ENCODE measurements around the gene SLC6A2. TPM values are rescaled to one million over a fixed set of nuclear protein-coding genes. Genes with fewer than 3 reads are reported as not detected.

Gene SLC6A2
- total and polyA plus RNA-seq, 9 of the 15 experiments (the other 6 are each of a cell fraction or from before 2014, with no cell fraction given) = not detected

GRCh38 chr16:55647343-55647742 is 8.4 kb upstream of the SLC6A2 start:
- Histone ChIP-seq H3K4me1 (replicated peaks in 1 of 2; ENCODE audit: control insufficient read depth in 2 of 2, insufficient read depth in 2 of 2, low read length in 2 of 2) (no peaks in the 10 kb centered on the region), H3K36me3 (ENCODE audit: control insufficient read depth, insufficient read depth, low read length) (no peaks in the 10 kb centered on the region), H3K79me2 (ENCODE audit: control insufficient read depth, insufficient read depth, low read length) (no peaks in the 10 kb centered on the region), H3K4me3 (no peak overlapping the region), H3K27ac (ENCODE audit: extremely low read depth, low read depth, low read length) (no peak overlapping the region), H3K9ac (ENCODE audit: insufficient read depth in 1 of 2, low read depth in 2 of 2, low read length in 2 of 2) (no peak overlapping the region), H4K20me1 (replicated peaks; ENCODE audit: control insufficient read depth, insufficient read depth, low read length) (no peaks in the 10 kb centered on the region), H3K4me2 (ENCODE audit: insufficient read depth, low read length) (no peak overlapping the region), H3K9me1 (ENCODE audit: control insufficient read depth, insufficient read depth, low read length) (no peaks in the 10 kb centered on the region), H3K9me3 (replicated peaks; ENCODE audit: control insufficient read depth, insufficient read depth, low read depth, low read length) (no peaks in the 10 kb centered on the region), H2AFZ (ENCODE audit: low read depth, low read length) (no peak overlapping the region), H3K27me3 (ENCODE audit: control insufficient read depth in 2 of 2, insufficient read depth in 2 of 2, low read length in 2 of 2) (peaks cover 0 to 8% of the 10 kb centered on the region in 2 experiments; a peak in 2 of 5 replicates)
- no peak for ATAC-seq
- POLR2A ChIA-PET = no interaction called here
- CTCF ChIA-PET (ENCODE audit: low intra/inter-chr PET ratio) = no interaction called here
- no TSS peak for BruUV-seq (replicated peaks)
- no peak for DNase-seq (ENCODE audit: extremely low read depth in 1 of 4, low spot score in 3 of 4)
- WGBS (ENCODE audit: insufficient coverage, low coverage, missing lambda C conversion rate) = 0% methylated on average over 2 of the region's 4 CpGs
- FAIRE-seq = no peak
- intact Hi-C loops (cut with micrococcal nuclease) = loop anchor here (10.0 kb wide), 2 partner anchors 153 to 197 kb away; no protein-coding TSS in a partner anchor
- in situ Hi-C loops (cut with MboI) = no loop called here
- TF ChIP-seq CBFA2T3 (IDR thresholded peaks at IDR 0.05) (no peak), ZNF512 (tag; IDR thresholded peaks at IDR 0.05) (peak; percentile 91)

GRCh38 chr16:55647798-55648197 is 8.0 kb upstream of the SLC6A2 start:
- no peak for FAIRE-seq
- BruUV-seq (replicated peaks) = no TSS peak
- Histone ChIP-seq H3K27me3 (ENCODE audit: control insufficient read depth in 2 of 2, insufficient read depth in 2 of 2, low read length in 2 of 2) (peaks cover 0 to 8% of the 10 kb centered on the region in 2 experiments; a peak in 2 of 5 replicates), H2AFZ (ENCODE audit: low read depth, low read length) (no peak overlapping the region), H4K20me1 (replicated peaks; ENCODE audit: control insufficient read depth, insufficient read depth, low read length) (no peaks in the 10 kb centered on the region), H3K4me1 (replicated peaks in 1 of 2; ENCODE audit: control insufficient read depth in 2 of 2, insufficient read depth in 2 of 2, low read length in 2 of 2) (no peaks in the 10 kb centered on the region), H3K79me2 (ENCODE audit: control insufficient read depth, insufficient read depth, low read length) (no peaks in the 10 kb centered on the region), H3K9me1 (ENCODE audit: control insufficient read depth, insufficient read depth, low read length) (no peaks in the 10 kb centered on the region), H3K9me3 (replicated peaks; ENCODE audit: control insufficient read depth, insufficient read depth, low read depth, low read length) (no peaks in the 10 kb centered on the region), H3K36me3 (ENCODE audit: control insufficient read depth, insufficient read depth, low read length) (no peaks in the 10 kb centered on the region), H3K9ac (ENCODE audit: insufficient read depth in 1 of 2, low read depth in 2 of 2, low read length in 2 of 2) (no peak overlapping the region), H3K4me3 (no peak overlapping the region), H3K4me2 (ENCODE audit: insufficient read depth, low read length) (no peak overlapping the region), H3K27ac (ENCODE audit: extremely low read depth, low read depth, low read length) (no peak overlapping the region)
- POLR2A ChIA-PET = interaction anchor here (1.0 kb wide), 1 partner anchor 11 kb away, joined by 3 read pairs; no protein-coding TSS in a partner anchor
- in situ Hi-C loops (cut with MboI) = no loop called here
- no peak for ATAC-seq
- peak in 1 of 3 experiments; percentile 15; a peak in 1 of 6 replicates for TF ChIP-seq CTCF (IDR thresholded peaks at IDR 0.05 in 2 of 3, conservative IDR thresholded peaks at IDR 0.05 in 1 of 3; ENCODE audit: insufficient read depth in 2 of 3, low read depth in 1 of 3, low read length in 3 of 3)
- no peak for TF ChIP-seq RBM15 (IDR thresholded peaks at IDR 0.05; ENCODE audit: insufficient read depth, low read length)
- no peak for DNase-seq (ENCODE audit: extremely low read depth in 1 of 4, low spot score in 3 of 4)
- CTCF ChIA-PET (ENCODE audit: low intra/inter-chr PET ratio) = no interaction called here
- intact Hi-C loops (cut with micrococcal nuclease) = loop anchor here (10.0 kb wide), 2 partner anchors 153 to 197 kb away; no protein-coding TSS in a partner anchor

All from K562 (cell line).